Limb (tissue), 2 donors: ENCODE measurements around the gene TDRD3.
"Not testable (repeated sequence)": the region's sequence is repeated elsewhere in the genome, so short reads cannot be mapped to it uniquely, and the experiment has no call there.

Experiments
- DNase-seq, 2 donors: peaks; one replicate each; pipeline ENCODE4 v3.0.0-alpha.2; 2016; ENCODE audit errors: extremely low spot score in 2 of 2

TDRD3 gene

DNA sequence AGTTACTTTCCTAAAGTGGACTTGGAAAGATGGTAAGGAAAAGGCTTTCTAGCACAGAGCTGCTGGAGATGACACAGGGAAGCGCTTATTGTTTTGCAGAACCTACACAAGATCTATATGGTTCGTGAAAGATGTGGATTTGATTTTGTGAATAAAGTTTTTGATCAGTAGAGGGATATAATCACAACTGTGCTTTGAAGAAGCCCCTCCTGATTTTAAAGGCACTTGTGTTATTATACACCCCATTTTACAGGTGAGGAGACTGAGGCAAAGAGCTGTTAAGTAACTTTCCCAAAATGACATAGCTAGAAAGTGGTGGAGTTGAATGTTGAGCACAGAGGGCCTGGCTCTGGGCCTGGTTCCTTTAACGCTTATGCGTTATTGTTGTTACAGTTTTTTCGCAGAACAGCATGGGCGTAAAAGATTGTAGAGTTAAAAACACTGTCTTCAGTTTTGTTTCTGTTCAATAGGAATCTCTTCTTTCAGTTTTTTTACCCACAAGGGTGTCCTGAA is 1.4 kb downstream of the TDRD3 start:
- peak in 1 of 2 donors; percentile 12 for DNase-seq

DNA sequence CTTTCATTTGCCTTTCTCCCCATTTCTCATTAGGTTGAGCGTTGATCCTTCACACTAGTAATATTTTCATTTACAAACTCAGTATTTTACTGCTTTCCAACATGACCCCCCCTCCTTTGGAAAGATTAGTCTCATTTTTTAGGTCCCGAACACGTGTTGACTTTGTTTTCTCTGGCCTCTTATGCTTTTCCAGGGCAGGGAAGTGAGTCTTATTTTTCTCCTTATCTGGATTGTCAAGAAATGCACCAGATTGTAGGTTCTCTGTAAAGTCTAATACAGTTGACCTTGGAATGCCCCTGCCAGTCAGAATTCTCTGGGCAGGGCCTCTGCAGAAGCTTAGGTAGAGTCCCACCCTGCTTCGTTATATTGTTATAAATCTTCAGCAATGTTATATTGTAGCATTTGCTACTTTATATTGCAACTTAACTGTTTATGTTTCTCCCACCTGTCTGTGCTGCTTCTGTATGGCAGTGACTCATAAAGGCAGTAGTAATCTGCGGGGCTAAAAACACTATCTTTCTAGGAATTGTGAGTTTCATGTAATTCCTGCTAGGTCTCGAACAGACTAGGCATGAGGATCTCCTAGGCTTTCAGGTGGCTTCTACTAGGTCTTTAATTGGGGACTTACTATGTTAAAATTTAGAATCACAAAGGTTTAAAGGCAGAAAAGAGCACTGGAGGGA is 2.0 kb downstream of the TDRD3 start:
- DNase-seq: no peak

DNA sequence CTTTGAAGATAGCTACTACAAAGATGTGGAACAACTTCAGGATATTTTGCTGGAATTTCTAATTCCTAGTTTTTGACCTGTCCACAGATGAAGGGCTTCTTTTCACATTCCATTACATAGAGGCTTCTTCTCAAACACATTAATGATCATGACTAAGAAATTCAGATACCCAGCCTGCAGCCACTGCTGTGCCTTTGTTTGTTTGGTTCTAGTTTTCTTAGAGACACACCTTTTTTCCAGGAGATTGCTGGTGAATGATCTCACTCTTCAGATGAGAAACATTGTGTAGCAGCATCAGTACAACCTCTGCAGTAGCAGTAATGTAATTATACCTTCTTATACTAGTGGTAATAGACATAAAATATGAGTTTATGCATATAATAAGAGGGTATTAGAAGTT is 5.0 kb downstream of the TDRD3 start:
- DNase-seq: no peak

DNA sequence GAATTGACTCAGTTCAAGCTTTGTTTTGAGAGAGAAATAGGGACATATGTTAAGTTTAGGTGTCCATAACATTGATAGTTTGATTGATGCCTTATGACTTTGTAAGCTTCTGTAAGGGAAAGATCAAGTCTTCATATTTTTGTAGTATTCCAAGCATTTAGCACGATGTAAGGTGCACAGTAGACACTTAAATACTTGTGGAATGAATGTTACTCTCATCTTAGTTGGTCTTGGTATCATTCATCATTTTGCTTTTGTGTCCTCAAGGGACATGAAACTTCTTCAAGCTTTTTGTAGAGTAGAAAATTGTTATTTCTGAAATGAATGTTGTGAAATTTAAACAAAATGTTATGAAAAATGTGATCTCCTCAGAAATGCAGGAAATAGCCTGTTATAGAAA is 10.1 kb downstream of the TDRD3 start:
- DNase-seq: no peak

DNA sequence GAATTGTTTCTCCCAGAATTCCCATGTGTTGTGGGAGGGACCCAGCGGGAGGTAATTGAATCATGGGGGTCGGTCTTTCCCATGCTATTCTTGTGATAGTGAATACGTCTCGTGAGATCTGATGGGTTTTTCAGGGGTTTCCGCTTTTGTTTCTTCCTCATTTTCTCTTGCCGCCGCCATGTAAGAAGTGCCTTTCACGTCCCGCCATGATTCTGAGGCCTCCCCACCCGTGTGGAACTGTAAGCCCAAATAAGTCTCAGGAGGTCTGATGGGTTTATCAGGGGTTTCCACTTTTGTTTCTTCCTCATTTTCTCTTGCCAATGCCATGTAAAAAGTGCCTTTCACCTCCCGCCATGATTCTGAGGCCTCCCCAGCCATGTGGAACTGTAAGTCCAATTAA is 10.8 kb downstream of the TDRD3 start:
- DNase-seq: not testable (repeated sequence)

DNA sequence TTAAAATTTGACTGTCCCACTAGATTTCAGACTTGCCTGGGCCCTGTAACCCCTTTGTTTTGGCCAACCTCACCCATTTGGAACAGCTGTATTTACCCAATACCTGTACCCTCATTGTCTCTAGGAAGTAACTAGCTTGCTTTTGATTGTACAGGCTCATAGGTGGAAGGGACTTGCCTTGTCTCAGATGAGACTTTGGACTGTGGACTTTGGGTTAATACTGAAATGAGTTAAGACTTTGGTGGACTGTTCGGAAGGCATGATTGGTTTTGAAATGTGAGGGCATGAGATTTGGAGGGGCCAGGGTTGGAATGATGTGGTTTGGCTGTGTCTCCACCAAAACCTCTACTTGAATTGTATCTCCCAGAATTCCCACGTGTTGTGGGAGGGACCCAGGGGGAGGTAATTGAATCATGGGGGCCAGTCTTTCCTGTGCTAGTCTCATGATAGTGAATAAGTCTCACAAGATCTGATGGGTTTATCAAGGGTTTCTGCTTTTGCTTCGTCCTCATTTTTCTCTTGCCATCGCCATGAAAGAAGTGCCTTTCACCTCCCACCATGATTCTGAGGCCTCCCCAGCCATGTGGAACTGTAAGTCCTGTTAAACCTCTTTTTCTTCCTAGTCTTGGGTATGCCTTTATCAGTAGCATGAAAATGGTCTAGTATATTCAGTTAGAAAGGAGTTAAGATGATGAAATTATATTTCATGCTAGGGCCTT is 12.7 kb downstream of the TDRD3 start:
- DNase-seq: not testable (repeated sequence)

DNA sequence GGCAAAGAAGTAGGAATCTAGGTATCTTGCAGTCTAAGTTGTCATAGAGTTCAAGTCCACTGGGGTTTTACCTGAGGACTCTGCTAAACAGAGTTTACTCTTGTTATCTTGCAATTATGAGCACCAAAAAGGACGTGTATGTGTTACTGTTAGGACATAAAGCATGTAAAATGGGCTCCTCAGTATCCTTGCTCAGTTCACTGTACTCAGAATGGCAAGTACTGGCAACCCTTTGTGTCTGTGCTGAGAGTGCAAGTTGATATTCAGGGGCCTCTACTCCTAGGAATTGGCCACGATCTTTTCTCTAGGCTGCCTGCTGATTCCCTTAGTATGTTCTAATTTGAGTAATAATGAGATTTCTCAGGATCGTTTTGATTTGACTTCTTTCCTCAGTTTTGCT is 13.3 kb downstream of the TDRD3 start:
- no peak for DNase-seq

DNA sequence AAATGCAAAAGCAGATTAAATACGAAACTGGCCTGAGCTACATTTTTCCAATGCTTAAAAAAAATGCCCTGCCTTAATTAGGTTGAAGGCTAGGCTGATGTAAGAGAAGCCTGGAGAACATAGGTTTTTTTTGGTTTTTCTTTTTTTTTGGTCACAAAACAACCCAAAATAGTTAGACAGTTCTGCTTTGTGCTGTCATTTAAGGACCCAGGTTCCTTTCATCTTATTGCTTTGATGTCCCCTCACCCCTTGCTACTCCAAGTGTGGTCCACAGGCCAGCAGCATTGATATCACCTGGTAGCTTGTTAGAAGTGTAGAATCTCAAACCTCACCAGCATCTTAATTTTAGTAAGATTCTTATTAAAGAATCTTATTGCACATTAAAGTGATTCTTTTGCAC is 14.4 kb downstream of the TDRD3 start:
- no peak for DNase-seq

DNA sequence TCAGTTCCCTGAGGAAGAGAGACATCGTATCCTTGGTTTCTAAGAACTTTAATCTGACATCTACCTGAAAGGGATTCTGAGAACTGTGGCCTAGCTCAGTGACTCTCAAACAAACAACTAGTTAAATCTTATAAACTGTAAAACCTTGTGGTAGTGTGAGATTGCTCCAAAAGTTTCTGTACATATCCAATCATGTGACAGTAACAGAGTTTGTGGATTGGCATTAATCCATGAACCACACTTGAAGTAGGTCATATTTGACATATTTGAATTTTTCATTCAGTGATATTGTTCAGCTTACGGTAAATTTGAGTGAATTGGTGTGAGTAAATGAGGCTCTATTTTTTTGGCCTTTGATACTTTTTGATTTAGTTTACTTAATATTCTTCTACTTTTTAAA is 15.0 kb downstream of the TDRD3 start:
- DNase-seq: no peak

DNA sequence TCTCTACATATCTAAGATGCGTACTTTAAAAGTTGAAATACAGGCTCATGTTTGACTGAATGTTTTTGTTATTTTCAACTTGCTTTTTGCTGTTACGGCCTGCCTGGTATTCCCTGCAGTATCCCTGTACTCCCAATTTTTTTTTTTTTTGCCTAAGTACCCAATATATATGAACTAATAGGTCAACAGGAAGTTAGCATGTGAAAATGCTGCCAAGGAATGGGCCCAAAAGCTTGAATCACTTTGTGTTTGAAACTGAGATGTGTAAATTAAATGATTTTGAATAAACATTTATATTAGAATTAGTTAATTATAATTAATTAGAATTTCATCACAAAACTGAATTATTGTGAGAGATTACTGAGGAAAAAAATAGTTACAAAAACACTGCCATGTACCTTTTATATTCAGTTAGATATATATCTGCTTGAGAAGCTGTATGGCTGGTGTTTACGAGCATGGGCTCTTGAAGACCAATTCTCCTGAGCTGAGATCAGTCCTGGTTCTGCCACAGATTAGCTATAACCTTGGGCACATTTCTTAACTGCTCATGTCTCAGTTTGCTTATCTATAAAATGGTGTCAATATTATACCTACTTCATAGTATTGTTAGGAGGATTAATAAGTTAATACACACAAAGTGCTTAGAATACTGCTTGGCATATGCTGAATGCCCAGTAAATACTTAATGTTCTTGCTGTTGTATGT is 16.0 kb downstream of the TDRD3 start:
- DNase-seq: no peak

DNA sequence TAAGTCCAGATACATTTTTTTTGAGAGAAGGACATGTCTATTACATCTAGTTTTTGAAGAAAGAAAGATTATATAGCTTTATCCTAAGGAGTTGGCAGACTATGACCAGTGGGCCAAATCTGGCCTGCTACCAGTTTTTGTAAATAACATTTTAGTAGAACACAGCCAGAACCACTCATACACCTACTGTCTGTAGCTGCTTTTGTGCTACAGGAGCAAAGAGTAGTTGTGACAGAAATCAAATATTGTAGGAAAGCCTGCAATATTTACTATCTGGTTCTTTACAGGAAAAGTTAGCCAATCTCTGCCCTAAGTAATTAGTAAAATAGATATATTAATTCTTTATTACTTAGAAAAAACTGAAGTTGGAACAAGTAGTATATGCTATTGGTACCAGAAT is 17.2 kb downstream of the TDRD3 start:
- DNase-seq: no peak

DNA sequence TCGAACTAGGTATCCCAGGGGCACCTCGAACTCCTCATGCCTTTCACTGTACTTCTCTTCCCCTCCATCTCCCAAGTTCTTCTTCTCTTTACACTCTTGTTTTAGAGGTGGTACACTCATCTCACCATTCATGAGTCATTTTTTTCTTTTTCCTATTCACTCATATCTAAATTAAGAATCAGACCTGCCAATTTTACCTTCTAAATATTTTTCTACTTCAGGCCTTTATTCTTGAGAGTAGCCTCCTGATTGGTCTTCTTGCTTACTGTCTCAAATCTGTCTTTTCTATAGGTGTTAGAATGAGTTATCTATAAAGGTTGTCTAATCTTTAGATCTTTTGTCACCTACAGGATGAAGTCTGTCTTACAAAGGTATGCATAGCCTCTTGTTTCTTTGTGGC is 20.7 kb downstream of the TDRD3 start:
- no peak for DNase-seq

DNA sequence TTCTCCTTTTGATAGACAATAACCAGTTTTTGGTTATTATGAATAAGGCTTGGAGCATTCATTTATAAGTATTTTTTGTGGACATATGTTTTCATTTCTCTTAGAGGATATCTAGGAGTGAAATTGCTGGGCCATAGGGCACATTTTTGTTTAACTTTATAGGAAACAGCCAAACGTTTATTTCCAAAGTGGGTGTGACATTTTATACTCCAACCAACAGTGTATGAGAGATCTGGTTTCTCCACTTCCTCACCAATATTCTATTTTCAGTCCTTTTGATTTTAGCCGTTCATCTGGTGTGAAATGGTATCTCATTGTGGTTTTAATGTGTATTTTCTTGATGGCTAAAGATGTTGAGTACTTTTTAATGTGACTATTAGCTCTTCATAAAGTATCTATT is 21.9 kb downstream of the TDRD3 start:
- DNase-seq: no peak

DNA sequence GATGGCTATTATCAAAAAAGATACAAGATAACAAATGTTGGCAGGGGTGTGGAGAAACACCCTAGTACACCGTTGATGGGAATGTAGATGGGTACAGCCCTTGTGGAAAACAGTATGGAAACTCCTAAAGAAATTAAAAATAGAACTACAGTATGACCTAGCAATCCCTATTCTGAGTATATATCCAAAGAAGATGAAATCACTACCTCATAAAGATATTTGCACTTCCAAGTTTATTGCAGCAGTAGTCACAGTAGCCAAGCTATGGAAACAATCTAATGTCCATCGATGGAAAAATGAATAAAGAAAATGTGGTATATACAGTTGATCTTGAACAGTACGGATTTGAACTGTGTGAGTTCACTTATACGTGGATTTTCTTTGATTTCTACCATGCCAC is 28.3 kb downstream of the TDRD3 start:
- no peak for DNase-seq

DNA sequence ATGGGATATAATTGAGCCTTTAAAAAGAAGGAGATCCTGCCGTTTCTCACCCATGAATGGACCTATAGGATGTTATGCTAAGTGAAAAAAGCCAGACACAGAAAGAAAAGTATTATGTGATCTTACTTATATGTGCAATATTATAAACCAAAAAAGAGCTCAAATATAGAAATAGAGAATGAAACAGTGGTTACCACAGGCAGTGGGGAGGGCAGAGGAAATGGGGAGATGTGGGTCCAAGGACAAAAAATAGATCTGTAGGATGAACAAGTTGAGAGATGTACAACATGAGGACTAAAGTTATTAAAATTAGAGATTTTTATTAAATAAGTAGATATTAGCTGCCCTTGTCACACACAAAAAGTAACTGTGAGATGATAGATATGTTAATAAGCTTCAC is 29.1 kb downstream of the TDRD3 start:
- DNase-seq: no peak

DNA sequence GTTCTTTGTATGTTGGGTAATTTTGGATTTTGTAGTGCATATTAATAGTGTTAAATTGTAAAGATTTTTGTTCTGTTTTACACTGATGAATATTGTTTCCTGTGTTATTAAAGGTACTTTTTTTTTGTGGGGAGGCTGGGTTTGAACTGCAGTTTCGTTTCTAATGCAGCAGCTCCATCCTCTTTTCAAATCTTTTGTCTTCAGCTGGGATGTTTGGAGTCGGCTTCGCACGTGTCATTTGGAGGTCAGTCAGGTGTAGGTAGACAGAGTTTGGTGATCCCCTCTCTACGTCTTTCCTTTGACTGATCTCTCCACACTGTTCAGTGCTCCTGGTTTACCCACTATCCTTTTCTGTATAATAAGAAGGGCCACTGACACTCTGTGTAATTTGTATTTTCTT is 30.3 kb downstream of the TDRD3 start:
- no peak for DNase-seq

DNA sequence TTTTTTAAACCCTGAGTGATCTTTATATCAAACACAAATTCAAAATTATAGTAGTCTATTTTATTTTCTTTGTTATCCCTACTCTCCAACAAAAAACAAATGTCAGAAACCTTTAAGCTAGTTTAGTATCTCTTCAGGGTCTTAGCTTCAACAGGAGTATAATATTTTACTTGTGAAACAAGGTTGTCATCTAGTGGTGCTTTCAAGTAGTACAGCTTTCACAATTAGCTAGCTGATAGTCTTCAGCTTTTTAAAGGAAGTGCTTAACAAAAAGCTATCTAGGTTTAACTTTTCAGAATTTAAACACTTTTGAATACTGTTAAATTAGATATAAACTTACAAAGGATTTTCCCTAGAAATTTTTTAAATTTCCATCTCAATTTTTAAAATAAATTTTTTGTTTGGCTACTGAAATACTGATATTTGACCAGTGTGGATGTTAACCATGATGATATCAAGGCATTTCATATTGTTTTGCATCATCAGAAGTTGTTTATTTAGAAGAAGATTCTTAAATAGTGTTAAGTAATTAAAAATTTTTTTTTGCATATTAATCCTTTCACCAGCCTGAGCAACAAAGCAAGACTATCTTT is 34.2 kb downstream of the TDRD3 start:
- DNase-seq: peak in 1 of 2 donors; percentile 84

DNA sequence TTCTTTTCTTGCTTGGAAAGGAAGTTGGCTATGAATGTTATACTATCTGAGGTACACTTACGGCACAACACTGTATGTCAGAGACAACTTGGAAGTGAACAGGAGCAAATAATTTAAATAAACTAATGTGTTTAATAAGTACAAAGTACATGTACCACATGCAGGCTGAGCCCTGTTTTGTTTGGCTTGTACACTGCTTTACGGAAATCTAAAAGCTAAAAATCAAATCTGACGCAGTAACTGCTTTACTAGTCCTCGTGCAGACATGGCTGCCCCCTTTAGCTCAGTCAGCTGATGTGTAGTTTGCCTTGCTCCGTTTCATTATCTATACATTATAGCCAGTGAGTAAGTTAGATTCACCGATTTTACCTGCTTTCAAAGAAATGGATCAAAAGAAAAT is 36.5 kb downstream of the TDRD3 start:
- no peak for DNase-seq

DNA sequence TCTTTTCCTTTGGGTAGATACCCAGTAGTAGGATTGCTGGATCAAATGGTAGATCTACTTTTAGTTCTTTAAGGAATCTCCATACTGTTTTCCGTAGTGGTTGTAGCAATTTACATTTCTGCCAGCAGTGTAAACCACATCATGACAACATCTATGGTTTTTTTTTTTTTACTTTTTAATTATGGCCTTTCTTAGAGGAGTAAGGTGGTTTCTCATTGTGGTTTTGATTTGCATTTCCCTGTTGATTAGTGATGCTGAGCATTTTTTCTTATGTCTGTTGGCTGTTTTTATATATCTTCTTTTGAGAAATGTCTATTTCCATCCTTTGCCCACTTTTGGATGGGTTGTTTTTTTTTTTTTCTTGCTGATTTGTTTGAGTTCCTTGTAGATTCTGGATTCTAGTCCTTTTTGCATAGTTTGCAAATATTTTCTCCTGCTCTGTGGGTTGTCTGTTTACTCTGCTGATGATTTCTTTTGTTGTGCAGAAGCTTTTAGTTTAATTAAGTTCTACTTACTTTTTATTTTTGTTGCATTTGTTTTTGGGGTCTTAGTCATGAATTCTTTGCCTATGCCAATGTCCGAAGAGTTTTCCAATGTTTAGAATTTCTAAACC is 38.8 kb downstream of the TDRD3 start:
- DNase-seq: no peak

DNA sequence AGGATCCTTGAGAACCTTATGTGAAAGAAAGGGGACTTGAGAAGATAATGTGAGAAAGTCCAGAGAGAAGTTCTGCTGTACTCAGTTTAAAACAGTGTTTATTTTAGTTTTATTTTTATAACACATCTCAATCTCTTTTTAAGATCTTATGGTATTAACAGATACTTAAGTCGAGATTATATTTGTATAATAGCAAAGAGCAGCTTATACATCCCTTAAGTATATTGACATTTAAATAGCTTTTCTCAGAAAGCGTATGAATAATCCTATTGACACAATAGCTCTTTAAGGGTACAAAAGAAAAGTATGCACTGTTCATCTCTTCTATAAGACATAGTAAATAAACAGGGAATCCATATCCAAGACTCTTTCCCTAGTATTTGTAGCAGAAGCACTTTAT is 42.2 kb downstream of the TDRD3 start:
- DNase-seq: no peak

DNA sequence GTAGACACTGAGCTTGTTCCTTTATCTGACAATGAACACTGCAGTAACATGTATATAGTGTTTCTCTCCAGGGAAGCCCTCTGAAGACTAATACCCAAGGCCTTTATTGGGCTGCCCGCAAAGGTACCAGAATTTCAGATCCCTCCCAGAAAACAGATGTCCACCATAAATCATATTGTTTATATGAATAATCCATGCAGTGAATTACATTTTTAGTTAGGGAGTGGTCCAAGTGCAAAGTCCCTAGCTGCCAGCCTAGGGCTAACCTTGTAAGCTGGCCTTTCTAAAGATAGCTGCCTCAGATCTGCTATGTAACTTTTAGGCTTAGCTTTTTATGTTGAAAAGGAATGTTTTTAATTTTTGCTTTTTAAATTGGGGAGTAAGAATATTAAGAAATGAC is 44.7 kb downstream of the TDRD3 start:
- peak in 1 of 2 donors; percentile 2 for DNase-seq
